HG02885 (cell line): Measurements from ENCODE around the gene DLX2.

Experiments
- ATAC-seq: cut with Tn5 transposase; IDR thresholded peaks from one replicate; pipeline ENCODE4 v1.9.1; 2021; ENCODE audit warnings: mild to moderate bottlenecking; ENCODE audit not compliant: unreplicated experiment, poor library complexity

The DLX2 gene

DNA sequence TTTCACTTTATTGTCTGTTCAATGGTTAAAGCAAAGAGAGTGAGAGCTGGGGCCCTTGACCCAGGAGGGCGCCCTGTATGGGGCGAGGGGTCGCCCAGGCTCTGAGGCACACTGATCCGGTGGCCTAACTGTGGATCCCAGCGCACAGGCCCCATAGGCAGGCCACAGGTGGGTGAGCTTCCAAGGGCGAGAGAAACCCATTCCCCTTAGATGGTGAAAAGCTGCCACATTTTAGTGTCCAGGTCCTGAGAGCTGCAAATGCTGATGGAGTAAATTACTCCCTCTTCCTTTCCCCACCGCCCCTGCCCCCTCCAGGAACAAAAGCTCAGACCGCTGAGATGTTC is 5.9 kb upstream of the DLX2 start:
- no peak for ATAC-seq

DNA sequence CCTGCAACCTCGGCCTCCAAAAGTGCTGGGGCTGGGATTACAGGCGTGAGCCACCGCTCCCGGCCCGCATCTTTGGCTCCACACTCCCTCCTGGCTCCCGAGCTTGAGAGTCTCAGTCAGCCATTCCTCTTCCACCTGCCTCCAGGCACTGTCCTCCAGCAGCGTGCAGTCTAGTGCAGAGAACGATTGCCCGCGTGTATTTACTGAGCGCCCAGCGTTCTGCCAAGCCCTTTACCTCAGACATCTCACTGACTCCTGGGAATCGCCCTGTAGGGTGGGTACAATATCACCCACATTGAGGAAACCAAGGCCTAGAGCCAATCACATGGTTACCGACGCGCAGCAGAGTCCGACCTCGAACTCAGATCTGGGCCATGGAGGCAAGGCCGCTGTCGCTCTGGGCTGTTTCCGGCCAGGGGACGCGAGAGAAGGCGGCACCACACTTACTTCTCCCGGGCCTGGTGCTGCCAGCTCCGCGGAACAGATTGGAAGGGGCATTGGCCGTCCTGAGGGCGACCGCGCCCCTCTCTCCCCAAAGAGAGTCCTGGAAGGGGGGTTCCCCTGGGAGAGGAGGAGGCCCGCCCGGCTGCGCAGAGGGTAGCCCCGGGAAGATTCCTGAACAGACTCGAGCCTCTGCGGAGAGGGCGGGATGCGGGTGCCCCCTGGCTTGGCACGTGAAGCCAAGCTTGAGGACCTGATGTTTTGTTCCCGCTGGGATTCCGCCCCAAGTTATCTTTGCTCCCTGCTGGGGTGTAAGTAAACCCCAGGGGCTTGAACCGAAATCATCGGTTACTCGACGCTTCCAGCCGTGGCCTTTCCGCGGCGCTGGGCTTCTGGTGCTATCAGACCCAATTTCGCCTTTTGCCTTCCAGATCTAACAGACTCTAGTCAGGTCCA is 5.2 kb upstream of the DLX2 start:
- no peak for ATAC-seq

DNA sequence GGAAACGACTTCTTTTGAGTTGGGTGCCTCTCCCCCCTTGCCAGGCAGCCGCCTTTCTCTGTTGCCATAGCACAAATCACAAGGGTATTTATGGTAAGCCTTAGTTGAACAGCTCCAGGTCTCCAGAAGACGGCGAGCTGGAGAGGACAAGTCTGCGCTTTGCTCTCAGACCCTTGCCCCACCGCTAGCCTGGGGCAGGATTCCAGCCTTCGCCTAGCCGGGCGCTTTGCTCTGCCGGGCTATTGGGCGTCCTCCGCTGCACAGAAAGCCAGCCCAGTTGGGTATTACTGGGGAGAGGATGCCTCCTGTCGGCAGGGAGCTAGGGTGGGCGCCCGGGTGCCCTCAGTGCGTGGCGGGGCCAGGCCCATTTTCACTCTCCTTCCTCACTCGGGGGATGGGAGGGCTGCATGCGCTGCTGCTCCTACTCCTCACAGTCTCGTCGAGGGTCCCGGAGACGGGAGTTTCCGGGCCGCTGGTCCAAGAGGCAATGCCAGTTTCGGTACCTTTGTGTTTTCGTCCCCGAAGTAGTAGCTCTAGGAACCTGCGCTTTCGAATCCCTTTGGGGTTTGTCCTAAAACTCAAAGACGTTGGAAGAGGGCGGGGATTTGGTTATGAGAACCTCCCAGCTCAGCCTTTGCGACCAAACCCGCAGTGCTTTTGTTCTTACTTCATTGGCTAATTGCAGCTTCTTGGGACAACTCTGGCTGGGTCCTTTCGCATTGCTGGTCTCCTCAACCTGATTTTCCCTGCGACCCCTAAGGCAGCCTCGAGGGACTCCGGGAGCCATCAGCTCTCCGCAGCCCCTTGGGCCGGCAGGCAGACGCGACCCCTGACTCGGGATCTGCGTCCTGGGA is 3.6 kb upstream of the DLX2 start:
- no peak for ATAC-seq

DNA sequence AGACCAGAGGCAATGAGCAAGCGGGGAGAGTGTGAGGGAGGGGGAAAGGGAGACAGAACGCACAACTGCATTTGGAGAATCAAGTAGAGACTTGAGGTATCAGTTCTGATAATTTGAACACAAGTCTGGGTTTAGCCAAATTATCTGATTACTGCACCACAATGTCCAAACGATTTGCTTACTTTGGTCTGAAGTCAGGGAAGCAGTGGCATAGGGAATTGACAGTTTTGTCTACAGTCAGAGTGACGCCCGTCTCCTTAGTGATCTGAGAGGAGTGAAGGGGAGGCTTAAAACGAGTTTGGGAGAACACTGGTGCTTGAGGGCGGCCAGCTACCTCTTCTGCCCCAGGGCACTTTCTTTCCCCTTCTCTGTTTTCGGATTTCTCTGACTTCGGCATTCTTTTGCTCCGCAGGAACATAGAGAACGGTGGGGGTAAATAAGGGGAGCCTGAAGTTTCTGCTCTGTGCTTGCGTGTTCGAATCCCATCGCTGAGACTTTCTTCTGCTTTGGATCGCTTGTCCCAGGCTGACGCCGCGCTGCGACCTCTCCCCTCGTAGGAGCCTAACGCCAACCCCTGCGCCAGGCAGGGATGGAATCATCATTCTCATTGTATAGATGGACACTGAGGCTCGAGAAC is 2.9 kb upstream of the DLX2 start:
- ATAC-seq: no peak

DNA sequence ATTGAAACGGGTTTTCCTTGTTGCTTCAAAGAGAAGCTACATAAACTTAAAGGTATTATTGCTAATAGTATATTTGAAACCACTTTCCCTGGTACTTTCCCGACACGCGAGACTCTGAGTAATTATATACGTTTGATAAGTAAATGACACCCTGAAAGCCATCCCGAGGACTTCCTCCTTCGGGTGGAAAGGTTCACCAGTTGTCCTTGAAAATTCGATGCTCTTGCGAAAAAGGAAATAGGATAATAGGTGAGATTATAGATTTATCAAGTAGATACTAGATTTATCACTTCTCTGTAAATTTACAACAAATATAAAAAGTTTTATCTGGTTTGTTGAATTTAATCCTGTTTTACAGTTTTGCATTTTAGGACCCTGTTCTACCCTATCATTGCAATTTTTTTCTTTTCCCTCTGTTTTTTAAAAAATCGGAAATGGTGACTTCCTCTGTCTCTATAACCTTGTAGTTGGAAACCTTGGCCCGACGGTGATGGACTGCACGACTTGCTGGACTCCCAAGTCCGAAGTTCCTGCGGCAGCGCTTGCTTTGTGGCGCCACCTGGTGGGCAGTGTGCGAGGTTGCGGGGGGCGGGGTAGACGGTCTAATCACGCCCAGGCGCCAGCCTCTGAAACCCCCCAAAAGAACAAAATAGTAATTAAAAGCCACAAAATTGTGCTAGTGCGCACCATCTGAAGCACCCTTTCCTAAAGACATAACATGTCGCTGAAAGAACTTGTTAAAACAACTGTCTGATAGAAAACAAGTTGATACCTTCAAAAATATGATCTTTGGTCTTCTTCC is 972 bp upstream of the DLX2 start:
- no peak for ATAC-seq

DNA sequence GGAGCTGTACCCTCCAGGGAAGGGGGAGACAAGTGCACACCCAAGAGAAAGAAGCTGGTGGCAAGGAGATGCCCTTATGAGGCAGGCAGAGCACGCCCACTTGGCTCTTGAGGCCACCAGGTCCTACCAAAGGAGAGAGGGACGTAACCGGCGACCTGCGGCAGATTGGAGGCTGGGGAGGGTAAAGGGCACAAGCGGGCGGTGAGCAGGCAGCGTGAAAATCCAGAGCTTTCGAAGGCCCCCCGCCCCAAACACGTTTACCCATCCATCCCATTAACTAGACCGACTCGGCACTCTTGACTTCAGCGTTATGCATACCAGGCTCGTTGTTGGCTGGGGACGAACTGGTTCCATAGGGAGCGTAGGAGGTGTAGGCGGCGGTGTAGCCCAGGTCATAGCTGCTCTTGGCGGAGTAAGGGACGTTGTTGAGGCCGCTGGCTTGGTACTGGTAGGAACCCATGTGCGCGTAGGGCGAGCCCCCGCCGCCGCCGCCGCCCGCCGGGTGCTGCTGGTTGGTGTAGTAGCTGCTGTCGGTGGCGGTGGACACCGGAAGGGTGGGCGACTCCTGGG is 794 bp downstream of the DLX2 start:
- no peak for ATAC-seq

DNA sequence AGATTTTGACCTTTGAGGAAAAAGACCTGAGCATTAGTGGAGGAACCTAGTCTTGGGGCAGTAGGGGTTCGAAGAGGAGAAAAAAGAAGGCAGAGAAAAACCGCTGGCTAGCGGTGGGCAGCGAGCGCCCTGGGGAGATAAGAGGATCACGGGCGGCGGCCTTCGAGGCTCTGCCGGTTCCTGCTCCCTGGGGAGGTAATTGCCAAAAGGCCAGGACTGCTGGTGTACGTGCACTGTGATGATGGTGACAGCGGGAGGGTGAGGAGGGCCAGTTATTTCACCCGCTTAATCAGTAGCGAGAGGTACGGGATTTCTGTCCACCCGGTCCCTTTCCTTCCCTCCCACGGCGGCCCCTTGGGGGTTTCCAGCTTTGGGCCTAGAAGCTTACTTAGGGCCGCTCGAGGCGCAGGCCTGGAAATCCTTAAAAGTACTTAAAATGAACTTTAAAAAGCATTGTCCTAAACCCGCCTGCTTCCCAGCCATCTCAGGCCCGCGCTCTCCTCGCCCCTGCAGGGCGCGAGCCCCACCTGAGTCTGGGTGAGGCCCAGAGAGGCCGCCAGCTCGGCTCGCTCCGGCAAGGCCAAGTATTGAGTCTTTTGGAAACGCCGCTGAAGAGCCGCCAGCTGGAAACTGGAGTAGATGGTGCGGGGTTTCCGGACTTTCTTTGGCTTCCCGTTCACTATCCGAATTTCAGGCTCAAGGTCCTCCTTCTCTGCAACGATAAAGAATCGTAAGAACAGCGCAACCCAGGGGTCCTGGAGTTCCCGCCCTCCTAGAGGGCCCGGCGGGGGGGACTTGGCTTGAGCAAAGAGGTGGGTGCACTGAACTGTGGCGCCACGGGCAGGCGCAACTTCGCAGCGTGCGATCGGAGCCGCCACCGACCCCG is 1.5 kb downstream of the DLX2 start:
- no peak for ATAC-seq

DNA sequence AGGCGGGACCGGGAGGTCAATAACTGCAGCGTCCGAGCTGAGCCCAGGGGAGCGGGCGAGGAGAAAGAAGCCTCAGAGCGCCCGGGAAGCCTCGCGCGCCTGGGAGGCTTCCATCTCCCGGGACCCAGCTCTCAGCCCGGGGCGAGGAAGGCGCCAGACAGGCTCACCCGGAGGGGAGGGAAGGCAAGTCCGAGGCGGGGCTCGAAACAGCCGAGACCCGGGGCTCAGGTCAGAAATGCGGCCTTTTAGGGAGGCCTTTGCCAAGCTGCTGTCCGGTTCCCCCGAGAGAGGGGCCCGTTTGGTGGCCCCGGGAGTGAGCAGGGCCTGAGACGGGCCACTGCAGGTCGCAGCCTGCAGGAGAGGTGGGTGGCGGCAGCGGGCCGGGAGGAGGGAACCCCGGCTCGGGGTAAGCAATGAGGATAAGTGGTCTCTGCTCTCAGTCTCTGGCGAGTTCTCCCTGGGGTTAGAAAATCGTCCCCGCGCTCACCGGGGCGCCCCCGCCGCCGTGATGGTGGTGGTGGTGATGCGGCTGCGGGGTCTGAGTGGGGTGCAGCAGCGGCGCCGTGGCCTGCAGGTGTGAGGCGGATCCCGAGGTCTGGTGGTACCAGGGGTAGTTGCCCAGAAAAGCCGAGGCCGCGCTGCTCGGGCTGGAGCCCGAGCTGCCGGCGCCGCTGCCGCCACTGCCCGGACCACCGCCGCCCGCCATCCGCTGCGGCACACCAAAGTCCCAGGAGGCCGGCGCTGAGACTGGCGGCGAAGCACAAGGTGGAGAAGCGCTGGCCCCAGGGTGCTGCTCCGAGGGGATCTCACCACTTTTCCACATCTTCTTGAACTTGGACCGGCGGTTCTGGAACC is 2.4 kb downstream of the DLX2 start:
- ATAC-seq: no peak

DNA sequence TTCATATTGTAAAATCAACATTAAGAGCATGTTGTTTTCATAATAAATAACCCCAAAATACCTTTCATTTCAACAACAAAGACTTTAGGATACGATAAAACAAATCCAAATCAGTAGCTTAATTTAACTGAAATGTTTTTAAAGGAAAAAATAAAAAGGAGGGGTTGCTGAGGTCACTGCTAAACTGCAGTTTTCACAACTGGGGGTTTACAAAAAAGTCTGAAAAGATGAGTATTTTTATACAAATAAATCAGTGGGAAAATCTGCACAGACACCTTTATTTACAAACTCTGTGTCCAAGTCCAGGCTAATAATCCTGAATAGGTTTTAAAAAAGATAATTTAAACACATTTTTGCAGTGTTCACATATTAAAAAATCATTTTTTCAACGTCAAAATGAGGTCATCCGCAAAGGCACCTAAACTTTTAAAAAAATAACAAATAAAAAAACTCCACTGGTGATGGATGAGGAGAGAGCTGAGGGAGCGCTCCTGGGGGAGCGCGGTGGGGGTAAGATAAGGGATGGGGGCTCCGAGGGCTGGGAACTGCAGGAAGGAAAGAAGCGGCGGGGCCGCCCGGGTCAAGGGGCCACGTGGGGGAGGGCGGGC is 3.1 kb downstream of the DLX2 start:
- no peak for ATAC-seq

DNA sequence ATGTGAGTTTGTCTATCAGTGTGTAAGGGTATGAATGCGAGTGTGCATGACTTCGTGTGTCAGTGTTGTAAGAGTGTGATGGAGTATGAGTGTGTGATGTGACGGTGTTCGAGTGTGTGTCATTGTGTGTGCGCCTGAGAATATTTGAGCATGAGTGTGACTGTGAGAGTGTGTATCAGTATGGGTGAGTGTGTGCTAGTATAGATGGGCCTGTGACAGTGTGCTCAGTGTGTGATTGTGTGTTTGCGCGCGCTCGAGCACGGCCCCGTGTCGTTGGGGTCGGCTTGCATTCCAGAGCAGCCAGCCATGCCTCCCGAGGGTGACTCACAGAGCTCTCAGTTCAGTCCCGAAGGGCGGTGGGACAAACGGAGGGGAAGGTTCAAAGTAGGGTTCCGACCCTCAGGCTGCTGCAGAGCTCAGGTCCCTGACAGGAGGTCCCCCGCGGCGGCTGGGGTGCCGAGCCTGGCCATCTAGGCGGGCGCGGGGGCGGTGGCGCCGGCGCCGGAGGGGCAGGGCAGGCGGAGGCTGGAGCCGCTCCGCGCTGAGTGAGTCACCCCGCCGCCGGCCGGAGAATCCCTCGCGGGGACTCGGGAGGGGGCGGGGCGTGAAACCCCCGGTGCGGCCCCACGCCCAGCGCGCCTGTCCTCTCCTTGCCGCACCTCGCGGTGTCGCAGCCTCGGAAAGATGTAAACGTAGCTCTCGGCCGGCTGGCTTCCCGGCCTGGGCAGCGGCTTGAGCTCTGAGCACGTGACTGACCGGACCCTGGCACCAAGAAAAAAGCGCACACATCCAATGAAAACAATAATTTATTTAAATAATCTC is 3.8 kb downstream of the DLX2 start:
- ATAC-seq: no peak

DNA sequence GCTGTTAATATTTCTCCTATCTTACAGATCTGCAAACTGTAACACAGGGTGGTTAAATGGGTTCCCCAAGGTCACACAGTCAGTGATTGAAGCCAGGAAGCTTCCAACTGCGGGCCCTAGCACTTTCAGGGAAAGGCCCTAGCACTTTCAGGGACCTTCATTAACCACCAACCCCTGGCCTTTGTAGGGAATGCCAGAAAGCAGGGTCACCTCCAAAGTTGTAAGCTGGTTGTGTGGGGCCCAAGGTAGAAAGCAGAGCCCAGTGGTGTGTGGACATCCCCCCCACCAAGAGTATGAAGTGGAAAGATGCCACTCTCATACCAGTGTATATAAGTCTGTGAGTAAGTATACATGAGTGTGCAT is 4.4 kb downstream of the DLX2 start:
- ATAC-seq: no peak

DNA sequence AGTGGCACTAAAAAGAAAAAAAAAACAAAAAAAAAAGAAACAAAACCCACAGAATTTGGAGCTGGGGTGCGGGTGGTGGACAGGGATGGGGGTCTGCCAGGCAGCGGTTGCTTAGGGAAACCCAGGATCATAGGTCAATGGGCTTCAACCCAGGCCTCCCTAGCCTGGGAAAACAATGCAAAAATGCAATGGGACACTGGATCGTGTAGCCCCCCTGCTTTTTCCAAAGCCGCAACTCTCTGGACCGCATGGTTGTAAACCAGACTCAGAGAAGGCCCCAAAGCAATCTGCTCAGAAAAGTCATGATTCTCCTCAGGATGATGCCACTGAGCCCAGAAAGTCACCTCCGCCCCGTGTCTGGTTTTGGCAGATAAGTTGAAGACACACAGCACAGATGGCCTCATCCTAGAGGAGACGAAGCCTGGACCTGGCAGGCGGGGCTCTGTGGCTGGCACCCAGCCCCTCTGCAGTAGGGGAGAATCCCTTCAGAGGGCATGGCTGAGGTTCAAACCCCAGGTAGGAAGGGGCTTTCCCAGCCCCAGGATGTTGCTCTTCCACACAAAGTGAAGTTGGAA is 5.1 kb downstream of the DLX2 start:
- ATAC-seq: no peak

DNA sequence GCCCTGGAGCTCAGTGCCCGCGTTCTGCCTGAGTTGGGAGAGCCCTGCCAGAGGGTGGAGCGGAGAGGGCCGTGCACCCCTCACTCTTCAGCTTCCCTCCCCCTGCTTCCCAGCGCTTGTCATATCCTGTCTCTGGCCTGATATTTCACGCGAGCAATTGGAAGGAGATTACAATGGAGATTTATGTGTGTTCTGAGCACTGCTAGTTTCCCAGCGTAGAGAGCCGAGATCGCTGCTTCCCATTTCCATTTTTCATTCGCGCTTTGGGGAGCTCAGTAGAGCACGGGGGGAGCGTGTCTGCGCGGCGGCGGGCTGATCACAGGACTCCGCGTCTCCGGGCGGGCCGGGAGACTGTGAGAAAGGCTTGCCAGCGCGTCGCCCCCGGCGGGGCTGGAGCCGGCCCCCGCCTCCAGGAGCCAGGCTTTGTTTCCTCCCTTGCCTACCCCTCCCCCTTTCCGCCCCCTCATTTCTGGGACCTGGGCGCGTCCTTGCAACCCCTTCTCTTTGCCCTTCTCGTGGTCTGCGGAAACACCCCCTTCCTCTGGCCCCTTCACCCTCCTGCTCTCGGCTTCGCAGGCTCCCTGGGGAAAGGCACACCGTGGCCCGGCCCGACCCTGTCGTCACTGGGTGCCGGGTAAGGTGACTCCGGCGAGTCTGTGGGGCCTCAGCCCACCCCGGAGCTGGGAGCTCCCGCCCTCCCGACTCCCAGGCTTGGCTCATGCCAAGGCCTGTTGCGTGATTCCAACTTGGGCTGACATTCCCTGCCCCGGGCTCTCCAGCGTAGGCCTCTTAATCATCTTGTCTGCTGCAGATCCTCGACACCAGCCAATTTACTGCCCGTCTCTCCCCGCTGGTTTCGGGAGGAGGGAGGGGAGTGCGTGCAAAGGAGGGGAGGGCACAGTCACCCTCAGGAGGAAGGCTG is 5.8 kb downstream of the DLX2 start:
- no peak for ATAC-seq

DNA sequence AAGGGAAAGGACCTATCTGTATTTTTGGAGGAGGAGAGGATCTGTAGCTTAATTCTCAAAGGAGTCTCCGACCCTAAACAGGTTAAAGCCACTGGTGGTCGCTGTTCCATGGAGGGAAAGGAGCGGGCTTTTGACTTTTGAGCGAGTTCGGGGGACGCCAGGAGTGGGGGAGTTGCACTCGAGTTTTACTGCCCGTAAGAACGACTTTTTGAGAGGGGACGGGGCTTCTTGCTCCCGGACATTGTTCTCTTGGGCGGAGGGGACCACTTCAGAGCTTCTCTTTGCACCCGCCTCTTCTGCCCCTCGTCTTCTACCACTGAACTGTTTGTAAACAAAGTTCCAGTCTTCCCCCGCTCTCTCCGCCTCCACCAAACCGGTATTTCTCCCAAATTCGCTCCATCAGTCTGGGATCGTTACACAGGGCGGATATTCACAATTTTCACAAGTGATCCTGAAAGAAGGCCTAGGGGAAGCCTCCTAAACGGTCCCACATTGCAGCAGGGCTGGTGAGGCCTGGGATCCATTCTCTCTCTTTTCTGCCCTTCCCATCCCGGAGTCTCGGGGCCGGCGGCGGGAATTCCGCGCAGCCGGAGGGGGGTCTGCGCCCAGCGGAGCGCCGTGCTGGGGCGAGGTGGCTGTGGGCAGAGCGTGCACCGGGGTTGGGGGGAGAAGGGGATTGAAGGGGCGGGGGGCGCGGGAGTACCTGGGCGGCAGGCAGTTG is 6.6 kb downstream of the DLX2 start:
- ATAC-seq: no peak
